Lung (tissue), 12 donors: ENCODE data around the gene NCOA7. TPM values are rescaled to one million over a fixed set of nuclear protein-coding genes. Genes with fewer than 3 reads are reported as not detected.

Experiments used
- ATAC-seq: fragments of 200-7000 bp; cut with Tn5 transposase; one replicate; pipeline ENCODE4 v1.9.1; 2020; ENCODE audit warnings: moderate number of reproducible peaks; ENCODE audit not compliant: insufficient read depth, low FRiP score
- DNase-seq, 3 donors: peaks; one replicate each; pipeline ENCODE4 v3.0.0-alpha.2; 2013 to 2017
- H3K27ac ChIP-seq, 2 donors: one replicate each; pipeline ENCODE4 v1.5.1; 2013; ENCODE audit warnings: mild to moderate bottlenecking in 2 of 2, moderate library complexity in 2 of 2, control low read depth in 1 of 2, inconsistent platforms in 1 of 2, low read depth in 1 of 2, low read length in 1 of 2
- H3K27me3 ChIP-seq, 3 donors: one replicate each; pipeline ENCODE4 v1.5.1; 2013; ENCODE audit warnings: low read length in 2 of 3; ENCODE audit not compliant: control insufficient read depth in 3 of 3, insufficient read depth in 3 of 3
- H3K36me3 ChIP-seq, 4 donors: one replicate each; pipeline ENCODE4 v1.5.1; 2013; ENCODE audit warnings: low read length in 4 of 4, mild to moderate bottlenecking in 1 of 4, moderate library complexity in 1 of 4; ENCODE audit not compliant: control insufficient read depth in 4 of 4, insufficient read depth in 4 of 4
- H3K4me1 ChIP-seq, 5 donors: one replicate each; pipeline ENCODE4 v1.5.1; 2013; ENCODE audit warnings: low read length in 5 of 5, mild to moderate bottlenecking in 2 of 5, moderate library complexity in 1 of 5; ENCODE audit not compliant: control insufficient read depth in 5 of 5, insufficient read depth in 5 of 5
- H3K4me3 ChIP-seq: one replicate; pipeline ENCODE4 v1.5.1; 2013; ENCODE audit warnings: mild to moderate bottlenecking, control low read depth, moderate library complexity
- H3K9ac ChIP-seq, 2 donors: one replicate each; pipeline ENCODE4 v1.5.1; 2013; ENCODE audit warnings: low read length in 2 of 2, control low read depth in 1 of 2; ENCODE audit not compliant: insufficient read depth in 1 of 2
- H3K9me3 ChIP-seq, 4 donors: one replicate each; pipeline ENCODE4 v1.5.1; 2013; ENCODE audit warnings: low read length in 3 of 4, mild to moderate bottlenecking in 1 of 4, moderate library complexity in 1 of 4; ENCODE audit not compliant: control insufficient read depth in 4 of 4, insufficient read depth in 3 of 4
- CTCF ChIP-seq: IDR thresholded peaks from 2 replicates; pipeline ENCODE4 v1.5.1; 2012; ENCODE audit warnings: mild to moderate bottlenecking; ENCODE audit errors: control extremely low read depth, extremely low read depth
- WGBS, 2 donors: extraction: QIAGEN DNeasy Blood & Tissue Kit; methylation state at CpG; one replicate each; pipeline ENCODE4 v1.1.7; 2013; 5-methylcytosine and 5-hydroxymethylcytosine counted together
- polyA plus RNA-seq, 2 donors: library from polyadenylated mRNA; stranded (reverse); fragments of 200-250 nt; gene quantifications; one replicate each; pipeline ENCODE4 v1.2.1, GENCODE V29; 2013
- total RNA-seq, 2 donors: library from RNA; depleted of rRNA in 1 of 2; stranded (reverse); fragments of >200 nt in 1 of 2; gene quantifications; one replicate each; pipeline ENCODE4 v1.2.1, GENCODE V29; 2014 to 2021
- donor health status: control.
- donor health status: control.
- donor health status: Bipolar disorder and iron deficiency.
- donor health status: healthy.
- donor health status: DM: yes; HTN: yes; CAD: no.

NCOA7 gene
- total and polyA plus RNA-seq, 4 donors: 28.9 to 81.4 (median 57.2) TPM

GRCh38 chr6:125869427-125869826, 78.7 kb downstream of the NCOA7 start:
- Histone ChIP-seq H3K9ac (no peak overlapping the region), H3K36me3 (peaks cover 0 to 3% (median 0%) of the 10 kb centered on the region in 4 donors), H3K9me3 (no peaks in the 10 kb centered on the region), H3K4me3 (no peak overlapping the region), H3K27ac (peak overlapping the region in 1 of 2 donors; percentile 22), H3K4me1 (peaks cover 0 to 3% (median 0%) of the 10 kb centered on the region in 5 donors), H3K27me3 (no peaks in the 10 kb centered on the region)
- DNase-seq (no peak), ATAC-seq (no peak)
- 86 to 91% methylated on average over 6 of the region's 6 CpGs for WGBS, 2 donors
- TF ChIP-seq CTCF: no peak

- H3K9ac ChIP-seq: no peak overlapping the region
- H3K27ac ChIP-seq: no peak overlapping the region
- TF ChIP-seq CTCF: no peak
- peaks cover 0 to 4% (median 1%) of the 10 kb centered on the region in 4 donors for H3K36me3 ChIP-seq
- H3K27me3 ChIP-seq: no peaks in the 10 kb centered on the region
- H3K4me3 ChIP-seq: no peak overlapping the region
- H3K9me3 ChIP-seq: no peaks in the 10 kb centered on the region
- H3K4me1 ChIP-seq: peaks cover 0 to 3% (median 0%) of the 10 kb centered on the region in 5 donors
- DNase-seq (no peak), ATAC-seq (no peak)
Measured at GRCh38 chr6:125871365-125871764, 80.6 kb downstream of the NCOA7 start.

- ATAC-seq (no peak), DNase-seq (no peak)
- Histone ChIP-seq H3K9ac (no peak overlapping the region), H3K9me3 (no peaks in the 10 kb centered on the region), H3K27ac (no peak overlapping the region), H3K4me1 (peaks cover 0 to 3% (median 0%) of the 10 kb centered on the region in 5 donors), H3K36me3 (peaks cover 0 to 4% (median 1%) of the 10 kb centered on the region in 4 donors), H3K27me3 (no peaks in the 10 kb centered on the region), H3K4me3 (no peak overlapping the region)
- 60 to 63% methylated on average over 5 of the region's 5 CpGs for WGBS, 2 donors
- no peak for TF ChIP-seq CTCF
Measured at GRCh38 chr6:125872259-125872921, 81.6 kb downstream of the NCOA7 start.

- no peaks in the 10 kb centered on the region for H3K4me1 ChIP-seq
- no peak overlapping the region for H3K4me3 ChIP-seq
- H3K9me3 ChIP-seq: no peaks in the 10 kb centered on the region
- DNase-seq (no peak), ATAC-seq (no peak)
- no peak for TF ChIP-seq CTCF
- no peaks in the 10 kb centered on the region for H3K27me3 ChIP-seq
- WGBS, 2 donors: 98 to 99% methylated on average over 4 of the region's 4 CpGs
- H3K36me3 ChIP-seq: peaks cover 3 to 17% (median 10%) of the 10 kb centered on the region in 4 donors
- H3K27ac ChIP-seq: no peak overlapping the region
- H3K9ac ChIP-seq: no peak overlapping the region
Measured at GRCh38 chr6:125882243-125882642, 91.5 kb downstream of the NCOA7 start.
